SK-N-MC (cell line): ENCODE results near the gene ANKRD33B.

Experiments used
- EZH2 ChIP-seq: fragments of 200-600 bp; sonication (generic); IDR thresholded peaks from one replicate; pipeline ENCODE4 v1.6.1; 2017; ENCODE audit warnings: antibody characterized with exemption
- POLR2AphosphoS5 ChIP-seq: IDR thresholded peaks from 2 replicates; pipeline ENCODE4 v1.6.1; 2012; ENCODE audit warnings: mild to moderate bottlenecking, low read depth, low read length, borderline replicate concordance

GRCh38 chr5:10576121-10576789, 12.4 kb downstream of the ANKRD33B start:
- TF ChIP-seq POLR2AphosphoS5 (no peak), EZH2 (no peak)
